NCI-H2171 treated with DMSO at 0.1 percent for 48 hours (cell line): ENCODE measurements around the gene ATXN10.

Experiments
- DNase-seq: peaks from one replicate; lab custom pipeline; 2025; lab: John Stamatoyannopoulos, UW

The ATXN10 gene

GRCh38 chr22:45891996-45892621 is 220.5 kb downstream of the ATXN10 start:
- no peak for DNase-seq

GRCh38 chr22:45892681-45893461 is 221.2 kb downstream of the ATXN10 start:
- no peak for DNase-seq

- DNase-seq, result no peak
These were observed 221.9 kb downstream of the ATXN10 start for GRCh38 chr22:45893516-45893915.
